WTC11 (cell line): ENCODE results near the gene HSD17B14. TPM values are rescaled to one million over a fixed set of nuclear protein-coding genes. Genes with fewer than 3 reads are reported as not detected.

Experiments
- ATAC-seq: fragments of 200-7000 bp; cut with Tn5 transposase; 2 replicates; pipeline ENCODE4 v1.10.0; 2021; ENCODE audit warnings: mild to moderate bottlenecking, moderate library complexity
- CTCF ChIA-PET: fragments of 300-600 bp; sonication (Branson Sonifier 250); formaldehyde crosslinking; loops from one replicate; lab custom pipeline; 2021; ENCODE audit warnings: antibody characterized with exemption; lab: Charles Lee
- POLR2A ChIA-PET: fragments of 350-600 bp; sonication (Branson Sonifier 250); formaldehyde crosslinking; loops from one replicate; lab custom pipeline; 2021; ENCODE audit warnings: antibody characterized with exemption; lab: Charles Lee
- DNase-seq: peaks from one replicate; pipeline ENCODE4 v3.0.0; 2021; ENCODE audit warnings: low spot score
- H3K27ac Mint-ChIP-seq: 2 replicates; pipeline ENCODE4 v1.8.0; 2021; ENCODE audit warnings: mixed read lengths
- H3K27me3 Mint-ChIP-seq: 2 replicates; pipeline ENCODE4 v1.8.0; 2021; ENCODE audit warnings: low read depth, mild to moderate bottlenecking, moderate library complexity, mixed read lengths
- H3K36me3 Mint-ChIP-seq: 2 replicates; pipeline ENCODE4 v1.8.0; 2021; ENCODE audit warnings: mixed read lengths
- H3K4me1 Mint-ChIP-seq: 2 replicates; pipeline ENCODE4 v1.8.0; 2022; ENCODE audit warnings: mixed read lengths
- H3K4me3 Mint-ChIP-seq: 2 replicates; pipeline ENCODE4 v1.8.0; 2021; ENCODE audit warnings: mild to moderate bottlenecking, moderate library complexity, mixed read lengths
- H3K9me3 Mint-ChIP-seq: 2 replicates; pipeline ENCODE4 v1.8.0; 2021; ENCODE audit warnings: mixed read lengths
- ATF1 ChIP-seq: sonication (generic); formaldehyde crosslinking; IDR thresholded peaks from 2 replicates; pipeline ENCODE4 v1.8.1; 2023; ENCODE audit warnings: mild to moderate bottlenecking, moderate library complexity, missing genetic modification reagents
- CBFB ChIP-seq: sonication (generic); formaldehyde crosslinking; IDR thresholded peaks from 2 replicates; pipeline ENCODE4 v1.8.1; 2022; ENCODE audit warnings: mild to moderate bottlenecking, low read depth, missing genetic modification reagents
- EMX1 ChIP-seq: fragments of 250-450 bp; sonication (Bioruptor Pico); IDR thresholded peaks from 2 replicates; pipeline ENCODE4 v1.8.0; 2021; ENCODE audit warnings: mild to moderate bottlenecking
- ESRRA ChIP-seq: sonication (generic); formaldehyde crosslinking; IDR thresholded peaks from 2 replicates; pipeline ENCODE4 v1.8.1; 2022; ENCODE audit warnings: mild to moderate bottlenecking, missing genetic modification reagents, borderline replicate concordance
- ETV6 ChIP-seq: sonication (generic); formaldehyde crosslinking; IDR thresholded peaks from 2 replicates; pipeline ENCODE4 v1.8.1; 2022; ENCODE audit warnings: mild to moderate bottlenecking, missing genetic modification reagents
- FOXK1 ChIP-seq: sonication (generic); formaldehyde crosslinking; IDR thresholded peaks from 2 replicates; pipeline ENCODE4 v1.8.0; 2022; ENCODE audit warnings: mild to moderate bottlenecking, moderate library complexity, missing genetic modification reagents
- FOXP1 ChIP-seq: sonication (generic); formaldehyde crosslinking; IDR thresholded peaks from 2 replicates; pipeline ENCODE4 v1.8.0; 2022; ENCODE audit warnings: missing genetic modification reagents, mild to moderate bottlenecking, moderate library complexity, borderline replicate concordance
- GABPB1 ChIP-seq: sonication (generic); formaldehyde crosslinking; IDR thresholded peaks from 2 replicates; pipeline ENCODE4 v1.8.1; 2023; ENCODE audit warnings: mild to moderate bottlenecking, missing genetic modification reagents
- GRHL2 ChIP-seq: fragments of 250-450 bp; sonication (Bioruptor Pico); IDR thresholded peaks from 2 replicates; pipeline ENCODE4 v1.8.0; 2022; ENCODE audit warnings: mild to moderate bottlenecking, moderate library complexity; ENCODE audit not compliant: insufficient replicate concordance, severe bottlenecking
- JAZF1 ChIP-seq: fragments of 250-450 bp; sonication (Bioruptor Pico); IDR thresholded peaks from 2 replicates; pipeline ENCODE4 v1.9.0; 2021; ENCODE audit warnings: moderate library complexity, mild to moderate bottlenecking, inconsistent platforms
- KAT7 ChIP-seq: sonication (generic); formaldehyde crosslinking; IDR thresholded peaks from 2 replicates; pipeline ENCODE4 v1.8.1; 2023; ENCODE audit warnings: missing genetic modification reagents, mild to moderate bottlenecking, borderline replicate concordance
- NR1H2 ChIP-seq: sonication (generic); formaldehyde crosslinking; IDR thresholded peaks from 2 replicates; pipeline ENCODE4 v1.9.0; 2021; ENCODE audit warnings: mild to moderate bottlenecking, moderate library complexity, missing genetic modification reagents
- NR3C1 ChIP-seq: sonication (generic); formaldehyde crosslinking; conservative IDR thresholded peaks from 2 replicates; pipeline ENCODE4 v1.8.1; 2023; ENCODE audit warnings: low read depth, mild to moderate bottlenecking, missing genetic modification reagents
- PRRX2 ChIP-seq: fragments of 250-450 bp; sonication (Bioruptor Pico); IDR thresholded peaks from 2 replicates; pipeline ENCODE4 v1.8.0; 2021; ENCODE audit warnings: mild to moderate bottlenecking
- RELA ChIP-seq: sonication (generic); formaldehyde crosslinking; IDR thresholded peaks from 2 replicates; pipeline ENCODE4 v1.8.1; 2022; ENCODE audit warnings: missing genetic modification reagents, mild to moderate bottlenecking, borderline replicate concordance
- SOX15 ChIP-seq: fragments of 250-450 bp; sonication (Bioruptor Pico); IDR thresholded peaks from 2 replicates; pipeline ENCODE4 v1.9.0; 2021; ENCODE audit warnings: mild to moderate bottlenecking
- SP1 ChIP-seq: sonication (generic); formaldehyde crosslinking; conservative IDR thresholded peaks from 2 replicates; pipeline ENCODE4 v1.8.1; 2022; ENCODE audit warnings: missing genetic modification reagents
- ZNF121 ChIP-seq: sonication (generic); formaldehyde crosslinking; IDR thresholded peaks from 2 replicates; pipeline ENCODE4 v1.8.0; 2023; ENCODE audit warnings: missing genetic modification reagents
- ZNF219 ChIP-seq: sonication (generic); formaldehyde crosslinking; IDR thresholded peaks from 2 replicates; pipeline ENCODE4 v1.8.0; 2023; ENCODE audit warnings: missing genetic modification reagents, mild to moderate bottlenecking, borderline replicate concordance
- ZNF317 ChIP-seq: sonication (generic); formaldehyde crosslinking; IDR thresholded peaks from 2 replicates; pipeline ENCODE4 v1.8.1; 2023; ENCODE audit warnings: low read depth, mild to moderate bottlenecking, moderate library complexity, missing genetic modification reagents, borderline replicate concordance
- ZNF396 ChIP-seq: fragments of 250-450 bp; sonication (Bioruptor Pico); IDR thresholded peaks from 2 replicates; pipeline ENCODE4 v1.8.0; 2021; ENCODE audit warnings: mild to moderate bottlenecking, moderate library complexity, borderline replicate concordance
- total RNA-seq: library from RNA; stranded (reverse); gene quantifications from 3 replicates; pipeline ENCODE4 v1.2.3, GENCODE V29; 2021
- TF ChIP-seq, protein P1 (sequence below): fragments of 200-600 bp; IDR thresholded peaks from 2 replicates; pipeline ENCODE4 v1.8.0; 2022; ENCODE audit warnings: antibody characterized with exemption
- TF ChIP-seq, protein P2 (sequence below): sonication (generic); formaldehyde crosslinking; IDR thresholded peaks from 2 replicates; pipeline ENCODE4 v1.8.1; 2022; ENCODE audit warnings: mild to moderate bottlenecking, missing genetic modification reagents, moderate library complexity, borderline replicate concordance
- TF ChIP-seq, protein P3 (sequence below): sonication (generic); formaldehyde crosslinking; IDR thresholded peaks from 2 replicates; pipeline ENCODE4 v1.8.1; 2023; ENCODE audit warnings: mild to moderate bottlenecking, moderate library complexity, missing genetic modification reagents
- TF ChIP-seq, protein P4 (sequence below): sonication (generic); formaldehyde crosslinking; IDR thresholded peaks from 2 replicates; pipeline ENCODE4 v1.8.0; 2023; ENCODE audit warnings: mild to moderate bottlenecking, missing genetic modification reagents

Gene HSD17B14
- total RNA-seq, 1 experiment from 2014 or later, result 11.4 TPM

DNA sequence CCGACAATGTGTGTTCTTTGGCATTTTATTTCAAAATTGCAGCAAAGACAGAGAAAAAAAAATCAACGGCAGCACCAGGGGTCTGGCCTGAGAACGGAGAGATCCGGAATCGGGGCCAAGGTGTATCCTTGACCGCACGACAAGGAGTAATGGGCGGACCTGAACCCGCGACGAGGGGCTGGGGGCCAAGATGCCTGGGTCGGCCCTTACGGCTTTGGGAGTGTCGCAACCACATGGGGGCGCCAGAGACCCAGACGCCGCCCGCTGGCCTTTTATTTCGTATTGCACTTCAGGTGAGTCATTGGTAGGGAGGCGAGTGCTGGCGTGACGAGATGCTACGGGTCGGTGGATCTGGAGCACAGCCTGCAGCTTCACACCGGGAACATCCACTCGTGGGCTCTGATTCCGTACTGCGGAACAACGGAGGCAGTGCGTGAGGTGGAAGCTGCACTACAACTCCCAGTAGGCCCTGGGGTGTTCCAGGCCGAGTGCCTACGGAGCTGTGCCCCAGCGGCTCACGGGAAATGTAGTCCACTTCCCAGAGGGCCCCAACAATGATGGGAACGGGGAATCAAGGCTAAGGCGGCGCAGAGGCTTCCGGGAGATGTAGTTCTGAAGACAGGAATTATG is 41.1 kb downstream of the HSD17B14 start (continued):
- TF ChIP-seq, protein P1, sequence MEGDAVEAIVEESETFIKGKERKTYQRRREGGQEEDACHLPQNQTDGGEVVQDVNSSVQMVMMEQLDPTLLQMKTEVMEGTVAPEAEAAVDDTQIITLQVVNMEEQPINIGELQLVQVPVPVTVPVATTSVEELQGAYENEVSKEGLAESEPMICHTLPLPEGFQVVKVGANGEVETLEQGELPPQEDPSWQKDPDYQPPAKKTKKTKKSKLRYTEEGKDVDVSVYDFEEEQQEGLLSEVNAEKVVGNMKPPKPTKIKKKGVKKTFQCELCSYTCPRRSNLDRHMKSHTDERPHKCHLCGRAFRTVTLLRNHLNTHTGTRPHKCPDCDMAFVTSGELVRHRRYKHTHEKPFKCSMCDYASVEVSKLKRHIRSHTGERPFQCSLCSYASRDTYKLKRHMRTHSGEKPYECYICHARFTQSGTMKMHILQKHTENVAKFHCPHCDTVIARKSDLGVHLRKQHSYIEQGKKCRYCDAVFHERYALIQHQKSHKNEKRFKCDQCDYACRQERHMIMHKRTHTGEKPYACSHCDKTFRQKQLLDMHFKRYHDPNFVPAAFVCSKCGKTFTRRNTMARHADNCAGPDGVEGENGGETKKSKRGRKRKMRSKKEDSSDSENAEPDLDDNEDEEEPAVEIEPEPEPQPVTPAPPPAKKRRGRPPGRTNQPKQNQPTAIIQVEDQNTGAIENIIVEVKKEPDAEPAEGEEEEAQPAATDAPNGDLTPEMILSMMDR, result peak; percentile 92
- TF ChIP-seq SP1 (peak; percentile 79), ZNF219 (no peak), FOXP1 (CRISPR knock-in tag) (no peak; the same call in 1 of the 2 replicates), GRHL2 (no peak), FOXK1 (CRISPR knock-in tag) (peak; percentile 76), ETV6 (0 out of 2 replicates have a peak, but pooled peaks have one; percentile 48), CBFB (CRISPR knock-in tag) (no peak), JAZF1 (CRISPR knock-in tag) (no peak), RELA (no peak), ZNF396 (CRISPR knock-in tag) (no peak), ESRRA (CRISPR knock-in tag) (no peak), ZNF317 (CRISPR knock-in tag) (no peak), ATF1 (CRISPR knock-in tag) (no peak)
- TF ChIP-seq, protein P2, sequence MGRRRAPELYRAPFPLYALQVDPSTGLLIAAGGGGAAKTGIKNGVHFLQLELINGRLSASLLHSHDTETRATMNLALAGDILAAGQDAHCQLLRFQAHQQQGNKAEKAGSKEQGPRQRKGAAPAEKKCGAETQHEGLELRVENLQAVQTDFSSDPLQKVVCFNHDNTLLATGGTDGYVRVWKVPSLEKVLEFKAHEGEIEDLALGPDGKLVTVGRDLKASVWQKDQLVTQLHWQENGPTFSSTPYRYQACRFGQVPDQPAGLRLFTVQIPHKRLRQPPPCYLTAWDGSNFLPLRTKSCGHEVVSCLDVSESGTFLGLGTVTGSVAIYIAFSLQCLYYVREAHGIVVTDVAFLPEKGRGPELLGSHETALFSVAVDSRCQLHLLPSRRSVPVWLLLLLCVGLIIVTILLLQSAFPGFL (CRISPR knock-in tag), result no peak
- TF ChIP-seq, protein P3, sequence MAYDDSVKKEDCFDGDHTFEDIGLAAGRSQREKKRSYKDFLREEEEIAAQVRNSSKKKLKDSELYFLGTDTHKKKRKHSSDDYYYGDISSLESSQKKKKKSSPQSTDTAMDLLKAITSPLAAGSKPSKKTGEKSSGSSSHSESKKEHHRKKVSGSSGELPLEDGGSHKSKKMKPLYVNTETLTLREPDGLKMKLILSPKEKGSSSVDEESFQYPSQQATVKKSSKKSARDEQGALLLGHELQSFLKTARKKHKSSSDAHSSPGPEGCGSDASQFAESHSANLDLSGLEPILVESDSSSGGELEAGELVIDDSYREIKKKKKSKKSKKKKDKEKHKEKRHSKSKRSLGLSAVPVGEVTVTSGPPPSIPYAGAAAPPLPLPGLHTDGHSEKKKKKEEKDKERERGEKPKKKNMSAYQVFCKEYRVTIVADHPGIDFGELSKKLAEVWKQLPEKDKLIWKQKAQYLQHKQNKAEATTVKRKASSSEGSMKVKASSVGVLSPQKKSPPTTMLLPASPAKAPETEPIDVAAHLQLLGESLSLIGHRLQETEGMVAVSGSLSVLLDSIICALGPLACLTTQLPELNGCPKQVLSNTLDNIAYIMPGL, result peak; percentile 81

DNA sequence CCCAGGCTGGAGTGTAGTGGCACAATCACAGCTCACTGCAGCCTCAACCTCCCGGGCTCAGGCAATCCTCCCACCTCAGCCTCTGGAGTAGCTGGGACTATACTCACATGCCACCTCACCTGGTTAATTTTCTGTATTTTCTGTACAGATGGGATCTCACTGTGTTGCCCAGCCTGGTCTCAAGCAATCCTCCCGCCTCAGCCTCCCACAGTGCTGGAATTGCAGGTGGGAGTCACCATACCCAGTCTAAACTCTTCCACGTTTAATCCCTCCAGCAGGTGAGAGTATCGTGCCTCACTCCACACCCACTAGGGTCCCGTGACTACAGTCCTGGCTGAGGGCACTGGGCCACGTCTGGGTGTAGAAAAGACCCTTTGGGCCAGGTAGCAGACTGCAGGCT is 42.0 kb downstream of the HSD17B14 start:
- no peak overlapping the region for H3K27ac Mint-ChIP-seq
- H3K4me1 Mint-ChIP-seq, result peaks cover 16% of the 10 kb centered on the region
- no peaks in the 10 kb centered on the region; the same call in none of the 2 replicates for H3K27me3 Mint-ChIP-seq
- peak overlapping the region; percentile 96; the same call in 1 of the 2 replicates for H3K4me3 Mint-ChIP-seq
- H3K9me3 Mint-ChIP-seq, result no peaks in the 10 kb centered on the region
- POLR2A ChIA-PET, result interaction anchor here (0.7 to 1.6 kb wide), 2 partner anchors 12 to 44 kb away, joined by 3 to 11 read pairs; no protein-coding TSS in a partner anchor
- TF ChIP-seq ZNF121 (CRISPR knock-in tag), result peak; percentile 88
- TF ChIP-seq FOXP1 (CRISPR knock-in tag), result 0 out of 2 replicates have a peak, but pooled peaks have one; percentile 11
- no peak for TF ChIP-seq PRRX2
- ATAC-seq, result no peak
- CTCF ChIA-PET, result interaction anchor here (0.7 to 6.7 kb wide), 7 partner anchors 9 to 997 kb away, joined by 3 to 132 read pairs (median 5); partner anchors contain the start of genes BCAT2 and HSD17B14
- DNase-seq, result no peak
- no peaks in the 10 kb centered on the region for H3K36me3 Mint-ChIP-seq

DNA sequence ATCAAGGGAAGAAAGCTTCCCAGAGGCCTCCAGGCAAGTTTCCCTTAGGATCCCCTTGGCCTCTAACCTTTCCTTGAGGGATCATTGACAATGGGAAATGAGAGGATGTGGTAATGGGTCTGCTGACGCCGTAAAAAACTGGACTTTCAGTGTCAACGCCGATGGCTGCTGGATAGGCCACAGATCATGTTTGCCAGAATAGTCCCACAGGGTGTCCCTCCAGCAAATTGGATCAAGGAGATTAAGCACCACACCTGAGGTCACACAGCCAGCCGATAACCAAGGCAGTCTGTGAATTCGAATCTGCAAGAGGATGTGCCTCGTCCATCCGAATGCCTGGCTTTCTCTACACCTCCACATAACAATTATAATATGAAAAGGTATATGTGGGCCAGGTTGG is 43.0 kb downstream of the HSD17B14 start:
- H3K27me3 Mint-ChIP-seq, result no peaks in the 10 kb centered on the region; the same call in none of the 2 replicates
- H3K4me1 Mint-ChIP-seq, result peaks cover 7% of the 10 kb centered on the region
- ChIA-PET CTCF (interaction anchor here (0.8 to 6.7 kb wide), 7 partner anchors 10 to 54 kb away, joined by 4 to 132 read pairs (median 5); partner anchors contain the start of genes BCAT2 and HSD17B14), POLR2A (no interaction called here)
- no peak overlapping the region for H3K27ac Mint-ChIP-seq
- H3K9me3 Mint-ChIP-seq, result no peaks in the 10 kb centered on the region
- no peak for DNase-seq
- H3K4me3 Mint-ChIP-seq, result no peak overlapping the region
- H3K36me3 Mint-ChIP-seq, result no peaks in the 10 kb centered on the region
- no peak for ATAC-seq
- TF ChIP-seq ZNF317 (CRISPR knock-in tag) (no peak), SOX15 (CRISPR knock-in tag) (no peak), KAT7 (CRISPR knock-in tag) (no peak), CBFB (CRISPR knock-in tag) (no peak), RELA (no peak), EMX1 (CRISPR knock-in tag) (no peak), GABPB1 (no peak), NR1H2 (CRISPR knock-in tag) (no peak), NR3C1 (CRISPR knock-in tag) (no peak)
- TF ChIP-seq, protein P4, sequence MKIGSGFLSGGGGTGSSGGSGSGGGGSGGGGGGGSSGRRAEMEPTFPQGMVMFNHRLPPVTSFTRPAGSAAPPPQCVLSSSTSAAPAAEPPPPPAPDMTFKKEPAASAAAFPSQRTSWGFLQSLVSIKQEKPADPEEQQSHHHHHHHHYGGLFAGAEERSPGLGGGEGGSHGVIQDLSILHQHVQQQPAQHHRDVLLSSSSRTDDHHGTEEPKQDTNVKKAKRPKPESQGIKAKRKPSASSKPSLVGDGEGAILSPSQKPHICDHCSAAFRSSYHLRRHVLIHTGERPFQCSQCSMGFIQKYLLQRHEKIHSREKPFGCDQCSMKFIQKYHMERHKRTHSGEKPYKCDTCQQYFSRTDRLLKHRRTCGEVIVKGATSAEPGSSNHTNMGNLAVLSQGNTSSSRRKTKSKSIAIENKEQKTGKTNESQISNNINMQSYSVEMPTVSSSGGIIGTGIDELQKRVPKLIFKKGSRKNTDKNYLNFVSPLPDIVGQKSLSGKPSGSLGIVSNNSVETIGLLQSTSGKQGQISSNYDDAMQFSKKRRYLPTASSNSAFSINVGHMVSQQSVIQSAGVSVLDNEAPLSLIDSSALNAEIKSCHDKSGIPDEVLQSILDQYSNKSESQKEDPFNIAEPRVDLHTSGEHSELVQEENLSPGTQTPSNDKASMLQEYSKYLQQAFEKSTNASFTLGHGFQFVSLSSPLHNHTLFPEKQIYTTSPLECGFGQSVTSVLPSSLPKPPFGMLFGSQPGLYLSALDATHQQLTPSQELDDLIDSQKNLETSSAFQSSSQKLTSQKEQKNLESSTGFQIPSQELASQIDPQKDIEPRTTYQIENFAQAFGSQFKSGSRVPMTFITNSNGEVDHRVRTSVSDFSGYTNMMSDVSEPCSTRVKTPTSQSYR, result no peak
